ENCODE measurements around the gene NEURL3.

DNA sequence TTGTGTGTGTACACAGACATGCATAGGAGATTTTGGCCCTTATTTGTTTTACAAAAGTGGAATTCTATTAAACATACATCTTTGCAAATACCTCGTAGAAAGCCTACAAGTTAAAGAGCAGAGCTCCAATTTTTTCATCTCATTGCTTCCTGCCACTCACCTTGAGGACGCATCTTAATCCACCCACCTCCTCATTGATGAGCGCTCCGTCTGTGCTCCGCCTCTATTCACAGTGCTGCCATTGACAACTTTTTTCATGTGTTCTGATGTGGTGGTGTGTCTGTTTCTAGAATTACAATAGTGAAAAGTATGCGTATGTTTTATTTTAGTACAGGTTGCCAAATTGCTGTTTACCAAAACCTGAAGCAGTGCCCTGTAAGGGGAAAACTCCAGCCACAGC lies 36.3 kb downstream of the NEURL3 start:
- no peak for TF ChIP-seq POLR2A (IDR thresholded peaks at IDR 0.05; ENCODE audit: low read depth, low read length)
- TF ChIP-seq POLR2AphosphoS5 (IDR thresholded peaks at IDR 0.05; ENCODE audit: low read depth, low read length), result no peak
- no peak for TF ChIP-seq TAF1 (IDR thresholded peaks at IDR 0.05; ENCODE audit: low read depth, low read length)

Measured in GM12891 (cell line).